Raji (cell line): ENCODE results near the gene GALM.

Experiments
- POLR2A ChIP-seq: IDR thresholded peaks from 2 replicates; pipeline ENCODE4 v1.6.1; 2011; ENCODE audit warnings: low read depth, low read length, control low read depth; ENCODE audit not compliant: insufficient read depth

The GALM gene

DNA sequence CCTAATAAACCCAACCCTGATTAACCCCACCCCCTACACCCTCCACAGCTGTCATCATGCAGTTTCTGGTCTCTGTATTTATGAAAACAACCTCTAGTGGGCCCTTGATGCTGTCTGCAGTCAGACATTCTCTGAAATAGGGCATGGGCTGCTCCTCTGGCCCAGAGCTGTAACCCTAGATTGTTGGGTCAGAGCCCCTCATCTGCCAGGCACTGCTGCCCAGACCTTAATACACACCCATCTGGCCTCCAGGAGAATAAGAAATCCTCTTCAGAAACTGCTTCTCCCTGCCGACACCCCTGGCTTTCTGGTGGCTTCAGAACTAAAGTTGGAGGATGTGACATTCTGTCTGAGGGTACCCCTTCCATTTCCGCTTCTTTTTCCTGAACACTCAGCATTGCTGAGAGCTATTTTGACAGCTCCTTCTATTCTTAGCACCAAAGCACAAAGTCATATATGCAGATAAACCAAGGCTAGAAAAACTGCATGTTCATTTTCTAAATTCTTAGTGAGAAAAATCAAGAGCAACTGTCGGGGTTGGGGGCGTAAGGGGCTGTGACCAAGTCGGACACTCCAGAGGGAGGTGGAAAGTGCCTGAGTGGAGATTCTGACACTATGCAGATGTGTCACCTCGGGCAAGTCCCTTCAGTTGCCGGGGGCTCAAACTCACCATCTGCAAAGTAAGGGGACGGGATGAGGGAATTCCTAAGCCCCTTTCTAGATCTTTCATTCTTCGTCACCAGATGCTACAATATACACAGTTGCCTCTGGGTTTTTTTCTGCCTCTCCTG is 56.6 kb downstream of the GALM start:
- TF ChIP-seq POLR2A: no peak

DNA sequence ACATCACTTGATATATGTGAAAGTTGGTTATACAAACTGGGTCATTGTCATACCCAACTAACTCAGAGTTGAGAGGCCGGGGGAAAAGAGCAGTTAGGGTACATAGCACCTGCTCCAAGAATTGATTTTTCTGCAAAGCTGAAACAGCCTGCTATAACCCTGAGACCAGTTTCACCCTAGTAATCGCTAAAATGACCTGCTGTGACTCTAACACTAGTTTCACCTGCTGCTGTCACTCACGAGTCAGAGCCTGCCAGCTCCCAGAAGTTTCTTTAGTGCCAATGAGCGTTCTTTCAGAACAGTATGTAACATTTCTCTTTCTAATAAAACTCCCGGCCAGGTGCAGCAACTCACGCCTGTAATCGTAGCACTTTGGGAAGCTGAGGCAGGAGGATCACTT is 57.3 kb downstream of the GALM start:
- no peak for TF ChIP-seq POLR2A

DNA sequence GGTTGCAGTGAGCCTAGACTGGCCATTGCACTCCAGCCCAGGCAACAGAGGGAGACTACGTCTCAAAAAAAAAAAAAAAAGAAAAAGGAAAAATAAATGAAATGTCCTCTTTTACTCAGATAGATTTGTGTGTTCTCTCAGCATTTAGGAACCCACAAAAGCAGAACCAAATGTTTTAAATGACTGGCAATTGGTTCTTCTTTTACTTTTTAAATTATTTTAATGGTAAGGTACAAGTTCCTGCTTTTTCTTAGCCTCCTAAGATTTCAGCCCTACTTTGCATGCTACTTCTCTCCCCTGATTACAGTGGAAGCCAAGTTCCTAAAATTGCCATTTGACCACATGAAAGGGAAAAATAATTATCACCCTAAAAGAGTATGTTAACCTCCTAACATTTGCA is 61.7 kb downstream of the GALM start:
- no peak for TF ChIP-seq POLR2A

DNA sequence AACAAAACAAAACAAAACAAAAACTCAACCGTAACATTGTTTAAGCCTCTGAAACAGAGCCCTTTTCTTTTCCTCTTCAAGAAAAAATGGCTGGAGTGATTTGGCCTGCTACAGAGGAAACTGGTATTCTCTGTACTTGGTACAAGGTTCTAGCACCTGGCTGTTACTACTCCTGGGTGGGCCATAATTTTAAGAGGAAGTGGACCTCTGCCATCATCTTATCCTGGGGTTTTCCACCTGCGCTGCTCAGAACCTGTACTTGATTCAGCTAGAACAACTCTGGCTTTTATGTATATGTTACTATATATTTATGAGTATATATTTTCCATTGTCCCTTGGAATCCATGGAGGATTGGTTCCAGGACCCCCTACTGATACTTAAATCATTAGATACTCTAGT is 62.8 kb downstream of the GALM start:
- no peak for TF ChIP-seq POLR2A

DNA sequence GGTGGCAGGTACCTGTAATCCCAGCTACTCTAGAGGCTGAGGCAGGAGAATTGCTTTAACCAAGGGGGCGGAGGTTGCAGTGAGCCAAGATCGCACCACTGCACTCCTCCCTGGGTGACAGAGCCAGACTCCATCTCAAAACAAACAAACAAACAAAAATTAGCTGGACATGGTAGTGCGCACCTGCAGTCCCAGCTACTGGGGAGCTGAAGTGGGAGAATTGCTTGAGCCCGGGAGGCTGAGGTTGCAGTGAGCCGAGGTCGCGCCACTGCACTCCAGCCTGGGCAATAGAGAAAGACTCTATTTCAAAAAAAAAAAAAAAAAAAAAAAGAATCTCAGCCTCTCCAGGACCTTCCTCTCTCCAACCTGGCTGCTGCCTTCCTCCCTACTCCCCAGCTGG is 65.2 kb downstream of the GALM start:
- no peak for TF ChIP-seq POLR2A

DNA sequence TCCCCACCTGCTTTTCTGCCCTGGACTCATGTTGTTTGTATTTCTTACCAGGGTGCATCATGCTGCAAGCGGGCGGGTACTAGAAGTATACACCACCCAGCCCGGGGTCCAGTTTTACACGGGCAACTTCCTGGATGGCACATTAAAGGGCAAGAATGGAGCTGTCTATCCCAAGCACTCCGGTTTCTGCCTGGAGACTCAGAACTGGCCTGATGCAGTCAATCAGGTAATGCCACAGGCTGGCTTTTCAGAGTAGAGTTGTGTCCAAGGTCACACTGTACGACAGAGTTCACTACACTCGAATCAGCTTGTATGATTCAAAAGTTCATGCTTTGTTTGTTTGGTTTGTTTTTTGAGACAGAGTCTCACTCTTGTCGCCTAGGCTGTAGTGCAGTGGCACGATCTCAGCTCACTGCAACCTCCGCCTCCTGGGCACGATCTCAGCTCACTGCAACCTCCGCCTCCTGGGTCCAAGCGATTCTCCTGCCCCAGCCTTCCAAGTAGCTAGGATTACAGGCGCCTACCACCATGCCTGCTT is 65.8 kb downstream of the GALM start:
- TF ChIP-seq POLR2A: no peak

DNA sequence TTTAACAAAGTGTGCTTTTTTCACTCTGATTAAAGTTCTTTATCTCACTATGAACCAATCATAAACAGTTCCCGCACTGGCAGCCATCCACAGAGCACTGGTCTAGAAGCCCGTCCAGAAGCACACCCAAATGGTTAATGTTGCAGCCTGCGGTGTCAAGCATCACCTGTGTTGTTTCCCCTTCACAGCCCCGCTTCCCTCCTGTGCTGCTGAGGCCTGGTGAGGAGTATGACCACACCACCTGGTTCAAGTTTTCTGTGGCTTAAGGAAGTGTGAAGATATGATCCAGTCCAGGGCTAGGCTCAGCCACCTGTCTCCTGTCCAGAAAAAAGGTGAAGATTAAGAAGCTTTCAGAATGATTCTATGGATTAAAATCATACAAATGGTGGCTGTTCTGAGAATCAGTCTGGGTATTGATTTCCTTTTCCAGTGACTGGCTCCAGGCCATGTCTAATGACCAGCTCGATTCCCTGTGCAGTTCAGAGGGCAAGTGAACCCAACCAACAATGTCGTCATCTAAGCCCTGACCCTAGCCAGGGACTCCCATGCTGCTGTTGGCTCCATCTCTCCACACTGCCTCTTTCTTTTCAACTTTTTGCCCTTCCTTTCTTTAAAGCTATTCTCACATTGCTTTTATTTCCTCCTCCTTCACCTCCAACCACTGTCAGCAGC is 67.5 kb downstream of the GALM start:
- TF ChIP-seq POLR2A: no peak

DNA sequence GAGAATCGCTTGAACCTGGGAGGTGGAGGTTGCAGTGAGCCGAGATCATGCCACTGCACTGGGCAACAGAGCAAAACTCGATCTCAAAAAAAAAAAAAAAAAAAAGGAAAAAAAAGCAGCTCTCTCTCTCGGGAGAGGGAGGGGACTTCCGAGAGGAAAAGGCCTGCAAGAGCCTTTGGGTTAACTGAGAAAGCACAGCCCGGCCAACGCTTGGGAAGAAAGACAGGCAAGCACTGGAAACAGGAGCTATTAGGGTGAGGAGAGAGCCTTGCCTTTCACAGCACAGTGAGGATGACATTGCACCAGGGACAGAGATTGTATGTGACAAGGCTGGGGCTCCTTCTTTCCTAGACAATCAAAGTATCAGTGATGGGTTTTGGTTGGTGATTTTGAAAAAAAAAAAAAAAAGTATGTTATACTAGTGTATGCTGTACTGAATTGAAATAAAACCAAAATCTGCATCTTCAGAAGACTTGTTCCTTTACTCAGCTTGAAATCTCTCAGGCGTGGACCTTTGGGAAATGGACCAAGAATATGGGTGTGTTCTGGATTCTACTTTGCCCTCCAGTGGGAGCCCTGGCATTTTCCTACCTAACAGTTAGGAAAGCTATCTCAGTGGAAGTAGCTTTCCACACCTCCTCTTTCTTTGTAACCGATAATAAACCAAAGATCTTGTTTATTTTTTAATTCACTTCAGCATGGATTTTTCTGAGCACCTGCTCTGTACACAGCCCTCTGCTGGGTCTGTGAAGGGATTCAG is 68.6 kb downstream of the GALM start:
- TF ChIP-seq POLR2A: no peak

DNA sequence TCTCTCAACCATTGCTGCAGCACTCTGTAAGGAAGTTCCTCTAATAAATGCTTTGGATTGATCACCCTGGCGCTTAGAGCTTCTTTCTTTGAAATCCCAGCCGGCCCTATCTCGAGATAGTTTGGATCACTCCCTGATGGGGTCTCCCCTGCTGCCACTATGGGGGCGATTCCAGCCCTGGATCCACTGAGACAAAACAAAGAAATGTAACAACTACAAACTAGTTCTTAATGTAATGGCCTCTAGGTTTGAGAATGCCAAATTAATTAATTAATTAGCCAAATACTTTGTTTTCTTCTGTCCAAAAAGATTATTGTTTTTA is 70.0 kb downstream of the GALM start:
- TF ChIP-seq POLR2A: no peak

DNA sequence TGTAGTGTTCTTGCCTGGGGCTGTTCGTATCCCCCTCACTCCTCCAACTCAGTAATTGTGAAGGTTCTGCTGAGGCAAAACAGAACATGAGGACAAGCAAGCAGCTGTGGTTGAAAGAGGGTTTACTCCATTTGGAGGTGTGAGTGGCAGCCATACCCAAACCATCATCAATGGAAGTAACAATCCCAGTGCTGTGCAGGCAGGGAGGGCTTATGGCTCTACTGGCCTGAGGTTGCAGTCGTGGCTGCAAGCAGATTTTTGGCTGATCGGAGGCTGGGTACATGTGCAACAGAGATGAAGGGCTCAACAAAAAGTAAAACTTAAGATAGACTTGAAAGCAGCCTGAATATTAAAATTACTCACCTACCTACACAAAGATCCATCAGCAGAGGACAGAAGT is 72.0 kb downstream of the GALM start:
- no peak for TF ChIP-seq POLR2A

DNA sequence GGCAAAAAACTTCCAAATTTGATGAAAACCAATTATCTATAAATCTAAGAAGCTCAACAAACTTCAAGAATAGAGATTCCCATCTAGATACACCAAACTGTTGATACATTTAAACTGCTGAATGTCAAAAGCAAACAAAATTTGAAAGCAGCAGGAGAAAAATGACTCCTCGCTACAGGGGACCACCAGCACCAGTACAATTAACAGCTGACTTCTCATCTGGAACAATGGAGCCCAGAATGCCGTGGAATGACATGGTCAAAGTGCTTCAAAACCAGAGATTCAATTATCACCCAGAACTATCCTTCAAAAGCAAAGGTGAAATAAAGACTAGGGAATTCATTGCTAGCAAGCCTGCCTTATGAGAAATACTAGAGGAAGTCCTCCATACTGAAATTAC is 73.6 kb downstream of the GALM start:
- no peak for TF ChIP-seq POLR2A

DNA sequence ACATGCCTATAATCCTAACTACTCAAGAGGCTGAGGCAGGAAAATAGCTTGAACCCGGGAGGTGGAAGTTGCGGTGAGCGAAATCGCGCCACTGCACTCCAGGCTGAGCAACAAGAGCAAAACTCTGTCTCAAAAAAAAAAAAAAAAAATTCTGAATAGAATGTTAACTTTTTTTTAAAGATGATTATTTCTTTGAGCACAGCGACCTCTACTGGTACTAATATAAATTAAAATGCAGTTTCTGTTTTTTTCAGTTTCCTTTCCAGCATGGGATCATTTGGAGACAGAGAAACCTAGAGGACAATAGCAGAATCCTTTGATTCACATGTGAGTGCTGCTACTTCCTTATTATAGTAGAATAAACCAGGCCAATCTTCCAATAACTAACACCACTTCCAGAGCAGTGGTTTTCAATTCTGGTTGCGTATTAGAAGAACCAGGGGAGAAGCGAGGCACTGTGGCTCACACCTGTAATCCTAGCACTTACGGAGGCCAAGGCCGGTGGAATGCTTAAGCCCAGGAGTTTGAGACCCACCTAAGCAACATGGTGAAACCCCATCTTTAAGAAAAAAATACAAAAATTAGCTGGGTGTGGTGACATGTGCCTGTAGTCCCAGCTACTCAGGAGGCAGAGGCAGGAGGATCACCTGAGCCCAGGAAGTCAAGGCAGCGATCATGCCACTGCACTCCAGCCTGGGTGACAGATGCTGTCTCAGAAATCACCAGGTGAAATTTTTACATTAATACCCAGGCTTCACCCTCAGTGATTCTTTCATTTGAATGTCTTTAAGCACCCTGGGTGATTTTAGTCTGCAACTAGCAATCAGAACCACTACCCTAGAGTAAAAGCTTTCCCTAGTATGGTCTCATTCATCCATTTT is 75.2 kb downstream of the GALM start:
- no peak for TF ChIP-seq POLR2A

DNA sequence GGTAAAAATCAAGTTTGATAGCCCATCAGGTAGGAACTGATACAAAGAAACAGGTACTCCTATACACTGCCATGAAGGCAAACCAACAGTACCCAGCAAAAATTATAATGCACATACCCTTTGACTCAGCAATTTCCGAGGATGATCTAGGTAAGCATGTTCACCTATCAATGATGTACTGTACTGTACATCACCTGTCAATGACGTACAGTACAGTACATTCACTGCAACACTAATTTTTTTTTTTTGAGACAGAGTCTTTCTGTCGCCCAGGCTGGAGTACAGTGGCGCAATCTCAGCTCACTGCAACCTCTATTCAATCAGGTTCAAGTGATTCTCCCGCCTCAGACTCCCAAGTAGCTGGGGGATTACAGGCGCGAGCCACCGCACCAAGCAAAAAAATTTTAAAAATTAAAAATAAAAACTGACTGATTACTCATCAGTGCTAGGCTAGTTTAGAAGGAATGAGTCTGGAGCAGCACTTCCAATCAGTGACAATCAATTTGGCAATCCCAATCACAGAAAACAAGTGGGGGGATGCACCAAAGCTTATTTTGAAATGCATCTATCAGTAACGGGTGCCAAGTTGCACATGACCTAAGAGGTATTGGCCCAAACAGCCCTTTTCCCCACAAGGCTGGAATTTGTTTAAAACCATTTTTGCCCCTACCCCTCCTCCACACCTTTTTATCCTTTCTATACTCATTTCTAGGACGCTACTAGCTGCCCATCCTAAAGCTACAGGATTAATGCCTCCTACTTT is 77.1 kb downstream of the GALM start:
- TF ChIP-seq POLR2A: no peak
